ENCODE data around the gene CREB1. TPM values are rescaled to one million over a fixed set of nuclear protein-coding genes. Genes with fewer than 3 reads are reported as not detected.
A peak's percentile ranks its signal among the peaks of the same experiment; 100 is the strongest.

The CREB1 gene
- polyA plus RNA-seq, 1 of the 3 experiments (the other 2 are of a cell fraction), result 14.5 TPM

DNA sequence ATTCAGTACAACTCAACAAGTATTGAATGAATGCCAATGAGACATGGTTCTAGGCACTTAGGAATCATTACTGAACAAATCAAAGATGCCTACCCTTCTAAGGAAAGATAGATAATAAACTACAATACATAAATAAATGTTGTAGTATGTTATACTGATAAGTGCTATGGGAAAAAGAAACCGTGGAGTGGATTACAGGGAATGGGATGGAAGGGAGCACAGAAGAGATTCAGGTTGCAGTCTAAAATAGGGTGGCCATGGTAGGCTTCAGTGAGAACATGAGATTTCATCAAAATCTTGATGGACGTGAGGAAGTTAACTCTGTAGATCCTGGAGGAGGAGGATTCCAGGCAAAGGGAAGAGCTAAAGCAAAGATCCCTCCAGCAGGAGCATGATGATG is 17.9 kb upstream of the CREB1 start:
- no peaks in the 10 kb centered on the region for H3K9me2 ChIP-seq
- POLR2A ChIA-PET, result no interaction called here
- H4K20me1 ChIP-seq (ENCODE audit: insufficient read depth), result no peaks in the 10 kb centered on the region
- H3K36me3 ChIP-seq (replicated peaks in 1 of 2; ENCODE audit: control insufficient read depth in 1 of 2, insufficient read depth in 2 of 2, low read length in 1 of 2), result no peaks in the 10 kb centered on the region
- peak overlapping the region; percentile 13 to 94; a peak in 2 of 4 replicates for H3K27ac ChIP-seq (ENCODE audit: low read depth in 2 of 2, low read length in 1 of 2)
- H3K9ac ChIP-seq, result no peak overlapping the region
- no peak overlapping the region for H2AFZ ChIP-seq (ENCODE audit: low read depth)
- no peaks in the 10 kb centered on the region for H3K27me3 ChIP-seq (ENCODE audit: insufficient read depth)
- no peaks in the 10 kb centered on the region for H3K79me2 ChIP-seq (ENCODE audit: insufficient read depth)
- peaks cover 31% of the 10 kb centered on the region for H3F3A ChIP-seq (replicated peaks; ENCODE audit: insufficient read depth)
- no peak for DNase-seq
- no peak overlapping the region for H3K4me2 ChIP-seq
- no peak overlapping the region for H3K4me3 ChIP-seq (ENCODE audit: low read depth in 2 of 2, low read length in 1 of 2)
- no peak for TF ChIP-seq RAD21 (IDR thresholded peaks at IDR 0.05; ENCODE audit: low read length)
- no peak for TF ChIP-seq JUND (IDR thresholded peaks at IDR 0.05)
- TF ChIP-seq EP300 (IDR thresholded peaks at IDR 0.05; ENCODE audit: borderline replicate concordance in 1 of 2, low read depth in 1 of 2, low read length in 1 of 2), result no peak
- TF ChIP-seq, protein P1, sequence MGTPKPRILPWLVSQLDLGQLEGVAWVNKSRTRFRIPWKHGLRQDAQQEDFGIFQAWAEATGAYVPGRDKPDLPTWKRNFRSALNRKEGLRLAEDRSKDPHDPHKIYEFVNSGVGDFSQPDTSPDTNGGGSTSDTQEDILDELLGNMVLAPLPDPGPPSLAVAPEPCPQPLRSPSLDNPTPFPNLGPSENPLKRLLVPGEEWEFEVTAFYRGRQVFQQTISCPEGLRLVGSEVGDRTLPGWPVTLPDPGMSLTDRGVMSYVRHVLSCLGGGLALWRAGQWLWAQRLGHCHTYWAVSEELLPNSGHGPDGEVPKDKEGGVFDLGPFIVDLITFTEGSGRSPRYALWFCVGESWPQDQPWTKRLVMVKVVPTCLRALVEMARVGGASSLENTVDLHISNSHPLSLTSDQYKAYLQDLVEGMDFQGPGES (IDR thresholded peaks at IDR 0.05; ENCODE audit: low read depth, low read length), result no peak
- TF ChIP-seq CHD2 (IDR thresholded peaks at IDR 0.05; ENCODE audit: low read length, partially characterized antibody), result no peak
- CTCF ChIA-PET, result no interaction called here
- H3K9me3 ChIP-seq, result no peaks in the 10 kb centered on the region
- H3K4me1 ChIP-seq (ENCODE audit: control insufficient read depth in 1 of 2, insufficient read depth in 2 of 2, low read depth in 1 of 2, low read length in 1 of 2), result peaks cover 0 to 27% of the 10 kb centered on the region in 2 experiments; a peak in 3 of 4 replicates
- 77% methylated on average over 2 of the region's 2 CpGs for WGBS (ENCODE audit: low lambda C conversion rate)

- ChIA-PET POLR2A (no interaction called here), CTCF (no interaction called here)
- WGBS (ENCODE audit: low lambda C conversion rate), result 91% methylated on average over 3 of the region's 3 CpGs
Observed at GRCh38 chr2:207512356-207512755, 17.4 kb upstream of the CREB1 start.

DNA sequence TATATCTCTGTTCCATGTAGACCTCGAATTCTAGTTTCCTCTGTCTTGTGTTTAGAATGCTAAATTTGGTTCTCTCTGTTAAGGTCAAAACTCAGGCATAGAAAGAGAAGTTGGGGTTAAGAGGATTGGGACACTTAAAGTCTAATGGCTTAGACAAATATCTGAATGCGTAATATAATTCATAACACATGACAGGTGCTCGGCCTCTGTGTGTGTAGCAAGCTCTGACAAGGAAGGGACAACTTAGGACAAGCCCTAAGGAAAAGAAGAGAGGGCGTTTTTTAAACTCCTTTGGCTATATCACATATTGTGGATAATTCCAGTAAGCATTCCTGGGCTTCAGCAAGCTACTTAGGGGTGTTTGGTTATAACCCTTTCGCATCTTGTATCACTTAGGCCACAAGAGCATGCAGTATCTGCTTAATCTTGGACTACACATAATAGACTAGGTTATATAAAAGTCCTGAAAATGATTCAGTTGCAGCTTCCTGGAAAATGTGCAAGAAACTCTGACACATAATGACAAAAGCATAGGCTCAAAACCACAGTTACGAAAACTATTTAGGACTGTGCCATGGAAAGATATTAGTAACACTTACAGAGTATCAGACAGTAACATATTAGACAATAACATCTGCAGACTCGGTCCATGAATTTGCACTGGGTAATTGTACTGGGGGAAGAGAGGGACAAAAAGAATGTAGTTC is 16.1 kb upstream of the CREB1 start:
- Histone ChIP-seq H3K36me3 (replicated peaks in 1 of 2; ENCODE audit: control insufficient read depth in 1 of 2, insufficient read depth in 2 of 2, low read length in 1 of 2) (no peaks in the 10 kb centered on the region), H3K9me2 (no peaks in the 10 kb centered on the region), H3K79me2 (ENCODE audit: insufficient read depth) (no peaks in the 10 kb centered on the region), H3K9ac (peak overlapping the region; percentile 74), H2AFZ (ENCODE audit: low read depth) (peak overlapping the region; percentile 74), H3K4me3 (ENCODE audit: low read depth in 2 of 2, low read length in 1 of 2) (peak overlapping the region; percentile 9 to 33; a peak in 2 of 4 replicates), H3K9me3 (no peaks in the 10 kb centered on the region), H4K20me1 (ENCODE audit: insufficient read depth) (no peaks in the 10 kb centered on the region), H3K27ac (ENCODE audit: low read depth in 2 of 2, low read length in 1 of 2) (peak overlapping the region; percentile 90 to 94), H3F3A (replicated peaks; ENCODE audit: insufficient read depth) (peaks cover 31% of the 10 kb centered on the region), H3K4me1 (ENCODE audit: control insufficient read depth in 1 of 2, insufficient read depth in 2 of 2, low read depth in 1 of 2, low read length in 1 of 2) (peaks cover 0 to 25% of the 10 kb centered on the region in 2 experiments; a peak in 3 of 4 replicates), H3K27me3 (ENCODE audit: insufficient read depth) (no peaks in the 10 kb centered on the region), H3K4me2 (peak overlapping the region; percentile 61)
- ChIA-PET CTCF (no interaction called here), POLR2A (no interaction called here)
- WGBS (ENCODE audit: low lambda C conversion rate), result 21% methylated on average over 7 of the region's 7 CpGs
- no peak for DNase-seq
- TF ChIP-seq ELF1 (IDR thresholded peaks at IDR 0.05) (peak; percentile 56; the same call in 1 of the 2 replicates), USF2 (IDR thresholded peaks at IDR 0.05; ENCODE audit: borderline replicate concordance, low read depth, low read length) (no peak), JUND (IDR thresholded peaks at IDR 0.05) (peak; percentile 94), GATA2 (CRISPR knock-in tag; IDR thresholded peaks at IDR 0.05) (no peak), TAF1 (IDR thresholded peaks at IDR 0.05; ENCODE audit: borderline replicate concordance, low read depth, low read length) (0 out of 2 replicates have a peak, but pooled peaks have one; percentile 34), CHD2 (IDR thresholded peaks at IDR 0.05; ENCODE audit: low read length, partially characterized antibody) (no peak), FOXJ3 (CRISPR knock-in tag; IDR thresholded peaks at IDR 0.05) (no peak), EZH2phosphoT487 (IDR thresholded peaks at IDR 0.05; ENCODE audit: borderline replicate concordance, low read depth) (no peak), RXRA (IDR thresholded peaks at IDR 0.05; ENCODE audit: borderline replicate concordance, low read depth) (peak; percentile 70; the same call in 1 of the 2 replicates), MEF2A (IDR thresholded peaks at IDR 0.05; ENCODE audit: borderline replicate concordance, low read depth) (peak; percentile 84; the same call in 1 of the 2 replicates), GABPA (IDR thresholded peaks at IDR 0.05; ENCODE audit: low read depth) (0 out of 2 replicates have a peak, but pooled peaks have one; percentile 31)
- TF ChIP-seq, protein P2, sequence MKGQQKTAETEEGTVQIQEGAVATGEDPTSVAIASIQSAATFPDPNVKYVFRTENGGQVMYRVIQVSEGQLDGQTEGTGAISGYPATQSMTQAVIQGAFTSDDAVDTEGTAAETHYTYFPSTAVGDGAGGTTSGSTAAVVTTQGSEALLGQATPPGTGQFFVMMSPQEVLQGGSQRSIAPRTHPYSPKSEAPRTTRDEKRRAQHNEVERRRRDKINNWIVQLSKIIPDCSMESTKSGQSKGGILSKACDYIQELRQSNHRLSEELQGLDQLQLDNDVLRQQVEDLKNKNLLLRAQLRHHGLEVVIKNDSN (IDR thresholded peaks at IDR 0.05; ENCODE audit: borderline replicate concordance, low read depth), result no peak

More at GRCh38 chr2:207512356-207512755, 17.4 kb upstream of the CREB1 start:
- no peaks in the 10 kb centered on the region for H3K79me2 ChIP-seq (ENCODE audit: insufficient read depth)
- peaks cover 31% of the 10 kb centered on the region for H3F3A ChIP-seq (replicated peaks; ENCODE audit: insufficient read depth)
- no peaks in the 10 kb centered on the region for H3K27me3 ChIP-seq (ENCODE audit: insufficient read depth)
- no peak overlapping the region for H3K4me3 ChIP-seq (ENCODE audit: low read depth in 2 of 2, low read length in 1 of 2)
- TF ChIP-seq, protein P2 (IDR thresholded peaks at IDR 0.05; ENCODE audit: borderline replicate concordance, low read depth), result no peak
- no peak for TF ChIP-seq NRF1 (IDR thresholded peaks at IDR 0.05; ENCODE audit: low read depth, low read length)
- TF ChIP-seq RXRA (IDR thresholded peaks at IDR 0.05; ENCODE audit: borderline replicate concordance, low read depth), result no peak
- no peak overlapping the region for H3K4me2 ChIP-seq
- H2AFZ ChIP-seq (ENCODE audit: low read depth), result no peak overlapping the region
- peak overlapping the region; percentile 90 to 94 for H3K27ac ChIP-seq (ENCODE audit: low read depth in 2 of 2, low read length in 1 of 2)
- DNase-seq, result no peak
- no peaks in the 10 kb centered on the region for H3K36me3 ChIP-seq (replicated peaks in 1 of 2; ENCODE audit: control insufficient read depth in 1 of 2, insufficient read depth in 2 of 2, low read length in 1 of 2)
- H3K9me2 ChIP-seq, result no peaks in the 10 kb centered on the region
- H3K9me3 ChIP-seq, result no peaks in the 10 kb centered on the region
- no peaks in the 10 kb centered on the region for H4K20me1 ChIP-seq (ENCODE audit: insufficient read depth)
- no peak overlapping the region for H3K9ac ChIP-seq
- H3K4me1 ChIP-seq (ENCODE audit: control insufficient read depth in 1 of 2, insufficient read depth in 2 of 2, low read depth in 1 of 2, low read length in 1 of 2), result peaks cover 0 to 25% of the 10 kb centered on the region in 2 experiments; a peak in 3 of 4 replicates

Measured in SK-N-SH (cell line).